Measurements from ENCODE around the gene TMEM267.

Gene TMEM267

DNA sequence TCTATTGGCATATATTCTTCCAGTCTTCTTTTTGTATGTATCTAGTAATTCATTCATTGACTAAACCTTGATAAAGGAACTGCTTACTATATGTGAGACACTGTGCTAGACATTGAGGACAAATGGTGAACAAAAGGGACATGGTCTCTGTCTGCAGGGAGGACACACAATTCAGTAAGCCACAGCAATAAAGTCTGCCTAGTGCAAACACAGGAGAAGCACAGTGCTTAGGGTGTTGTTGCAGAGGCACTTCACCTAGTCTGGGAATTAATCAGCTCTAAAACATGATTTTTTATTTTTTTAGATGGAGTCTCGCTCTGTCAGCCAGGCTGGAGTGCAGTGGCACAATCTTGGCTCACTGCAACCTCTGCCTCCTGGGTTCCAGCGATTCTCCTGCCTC is 65.1 kb downstream of the TMEM267 start:
- TF ChIP-seq PPARA (CRISPR knock-in tag; IDR thresholded peaks at IDR 0.05; ENCODE audit: borderline replicate concordance), result no peak
- no peak for TF ChIP-seq SNAI2 (CRISPR knock-in tag; IDR thresholded peaks at IDR 0.05)
- no peak for TF ChIP-seq GLIS3 (CRISPR knock-in tag; IDR thresholded peaks at IDR 0.05)
- no peak for TF ChIP-seq ZNF70 (CRISPR knock-in tag; IDR thresholded peaks at IDR 0.05)
- no peak for TF ChIP-seq ZNF565 (CRISPR knock-in tag; conservative IDR thresholded peaks at IDR 0.05; ENCODE audit: low read depth)
- no peak for TF ChIP-seq ZNF8 (CRISPR knock-in tag; IDR thresholded peaks at IDR 0.05)
- TF ChIP-seq, protein P1, sequence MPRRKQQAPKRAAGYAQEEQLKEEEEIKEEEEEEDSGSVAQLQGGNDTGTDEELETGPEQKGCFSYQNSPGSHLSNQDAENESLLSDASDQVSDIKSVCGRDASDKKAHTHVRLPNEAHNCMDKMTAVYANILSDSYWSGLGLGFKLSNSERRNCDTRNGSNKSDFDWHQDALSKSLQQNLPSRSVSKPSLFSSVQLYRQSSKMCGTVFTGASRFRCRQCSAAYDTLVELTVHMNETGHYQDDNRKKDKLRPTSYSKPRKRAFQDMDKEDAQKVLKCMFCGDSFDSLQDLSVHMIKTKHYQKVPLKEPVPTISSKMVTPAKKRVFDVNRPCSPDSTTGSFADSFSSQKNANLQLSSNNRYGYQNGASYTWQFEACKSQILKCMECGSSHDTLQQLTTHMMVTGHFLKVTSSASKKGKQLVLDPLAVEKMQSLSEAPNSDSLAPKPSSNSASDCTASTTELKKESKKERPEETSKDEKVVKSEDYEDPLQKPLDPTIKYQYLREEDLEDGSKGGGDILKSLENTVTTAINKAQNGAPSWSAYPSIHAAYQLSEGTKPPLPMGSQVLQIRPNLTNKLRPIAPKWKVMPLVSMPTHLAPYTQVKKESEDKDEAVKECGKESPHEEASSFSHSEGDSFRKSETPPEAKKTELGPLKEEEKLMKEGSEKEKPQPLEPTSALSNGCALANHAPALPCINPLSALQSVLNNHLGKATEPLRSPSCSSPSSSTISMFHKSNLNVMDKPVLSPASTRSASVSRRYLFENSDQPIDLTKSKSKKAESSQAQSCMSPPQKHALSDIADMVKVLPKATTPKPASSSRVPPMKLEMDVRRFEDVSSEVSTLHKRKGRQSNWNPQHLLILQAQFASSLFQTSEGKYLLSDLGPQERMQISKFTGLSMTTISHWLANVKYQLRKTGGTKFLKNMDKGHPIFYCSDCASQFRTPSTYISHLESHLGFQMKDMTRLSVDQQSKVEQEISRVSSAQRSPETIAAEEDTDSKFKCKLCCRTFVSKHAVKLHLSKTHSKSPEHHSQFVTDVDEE (CRISPR knock-in tag; IDR thresholded peaks at IDR 0.05), result no peak
- TF ChIP-seq, protein P2, sequence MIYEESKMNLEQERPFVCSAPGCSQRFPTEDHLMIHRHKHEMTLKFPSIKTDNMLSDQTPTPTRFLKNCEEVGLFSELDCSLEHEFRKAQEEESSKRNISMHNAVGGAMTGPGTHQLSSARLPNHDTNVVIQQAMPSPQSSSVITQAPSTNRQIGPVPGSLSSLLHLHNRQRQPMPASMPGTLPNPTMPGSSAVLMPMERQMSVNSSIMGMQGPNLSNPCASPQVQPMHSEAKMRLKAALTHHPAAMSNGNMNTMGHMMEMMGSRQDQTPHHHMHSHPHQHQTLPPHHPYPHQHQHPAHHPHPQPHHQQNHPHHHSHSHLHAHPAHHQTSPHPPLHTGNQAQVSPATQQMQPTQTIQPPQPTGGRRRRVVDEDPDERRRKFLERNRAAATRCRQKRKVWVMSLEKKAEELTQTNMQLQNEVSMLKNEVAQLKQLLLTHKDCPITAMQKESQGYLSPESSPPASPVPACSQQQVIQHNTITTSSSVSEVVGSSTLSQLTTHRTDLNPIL (CRISPR knock-in tag; IDR thresholded peaks at IDR 0.05; ENCODE audit: low read depth), result no peak
- ATAC-seq, result no peak

DNA sequence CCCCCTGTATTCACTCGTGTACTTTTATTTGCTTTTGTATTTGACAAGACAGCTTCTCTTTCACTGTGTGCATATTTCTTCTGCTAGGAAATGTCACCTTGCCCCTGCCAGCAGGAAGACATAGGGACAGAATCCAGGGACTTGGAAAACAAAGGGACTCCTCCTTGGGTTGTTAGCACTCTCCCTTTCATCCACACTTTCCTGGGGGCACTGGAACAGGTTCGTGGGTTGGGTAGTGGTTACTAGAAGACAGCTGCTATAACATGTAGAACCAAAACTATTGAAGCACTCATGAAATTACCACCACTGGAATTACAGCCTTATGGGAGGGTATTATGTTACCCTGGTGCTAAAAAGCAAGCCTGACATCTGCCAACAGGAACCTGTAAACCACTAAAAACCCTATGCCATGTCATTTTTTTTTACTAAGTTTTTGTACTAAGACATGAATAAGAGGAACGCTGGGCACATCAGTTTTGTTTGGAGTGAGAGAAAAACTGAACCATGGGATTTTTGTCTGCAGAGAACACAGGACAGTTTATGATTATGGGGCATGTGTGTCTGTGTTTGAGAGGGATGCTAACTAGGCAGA is 66.8 kb downstream of the TMEM267 start:
- TF ChIP-seq ESRRG (CRISPR knock-in tag; IDR thresholded peaks at IDR 0.05) (no peak), BACH2 (CRISPR knock-in tag; IDR thresholded peaks at IDR 0.05; ENCODE audit: borderline replicate concordance) (no peak), OSR1 (CRISPR knock-in tag; IDR thresholded peaks at IDR 0.05) (no peak), ARNTL (CRISPR knock-in tag; IDR thresholded peaks at IDR 0.05; ENCODE audit: borderline replicate concordance, low read depth) (no peak), SNAI2 (CRISPR knock-in tag; IDR thresholded peaks at IDR 0.05) (no peak), CSDC2 (CRISPR knock-in tag; IDR thresholded peaks at IDR 0.05) (no peak), ZNF565 (CRISPR knock-in tag; conservative IDR thresholded peaks at IDR 0.05; ENCODE audit: low read depth) (no peak), PPARA (CRISPR knock-in tag; IDR thresholded peaks at IDR 0.05; ENCODE audit: borderline replicate concordance) (no peak), ZFP3 (CRISPR knock-in tag; IDR thresholded peaks at IDR 0.05) (no peak), ISL1 (CRISPR knock-in tag; IDR thresholded peaks at IDR 0.05) (no peak), GLIS3 (CRISPR knock-in tag; IDR thresholded peaks at IDR 0.05) (no peak), ZC3H10 (CRISPR knock-in tag; IDR thresholded peaks at IDR 0.05) (no peak), ZFP30 (CRISPR knock-in tag; IDR thresholded peaks at IDR 0.05) (no peak), ZNF70 (CRISPR knock-in tag; IDR thresholded peaks at IDR 0.05) (no peak)
- TF ChIP-seq, protein P2 (CRISPR knock-in tag; IDR thresholded peaks at IDR 0.05; ENCODE audit: low read depth), result no peak
- no peak for ATAC-seq

DNA sequence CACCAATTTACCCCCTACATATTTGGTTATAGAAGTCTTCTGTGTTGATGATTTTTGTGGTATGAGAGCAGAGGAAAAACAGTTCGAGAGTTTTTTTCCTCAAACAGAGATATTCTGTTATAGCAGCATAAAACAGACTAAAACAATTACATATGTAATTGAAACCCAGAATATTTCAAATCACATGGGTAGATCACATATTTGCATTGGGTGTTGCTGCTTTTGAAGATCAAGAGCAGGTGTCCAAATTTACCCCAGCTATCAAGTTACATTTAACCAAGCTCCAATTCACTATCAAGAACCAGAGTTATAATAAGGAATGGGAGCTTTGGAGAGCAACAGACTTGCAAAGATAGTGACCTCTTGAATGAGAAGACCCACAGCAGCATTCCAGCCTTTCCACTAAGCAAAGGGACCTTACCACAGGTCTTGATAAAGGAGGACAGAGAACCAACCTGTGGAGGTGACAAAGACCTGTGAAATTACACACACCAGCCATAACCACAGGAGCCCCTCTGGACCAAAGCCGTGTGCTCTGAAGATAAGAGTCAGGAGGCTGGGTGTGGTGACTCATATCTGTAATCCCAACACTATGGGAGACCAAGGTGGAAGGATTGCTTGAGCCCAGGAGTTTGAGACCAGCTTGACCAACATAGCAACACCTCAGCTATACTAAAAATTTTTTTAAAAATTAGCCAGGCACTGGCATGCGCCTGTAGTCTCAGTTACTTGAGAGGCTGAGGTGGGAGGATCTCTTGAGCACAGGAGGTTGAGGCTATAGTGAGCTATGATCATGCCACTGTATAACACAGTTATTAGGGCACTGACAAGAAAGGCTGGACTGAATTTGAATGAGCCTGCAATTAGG is 67.5 kb downstream of the TMEM267 start:
- no peak for ATAC-seq
- TF ChIP-seq ZNF70 (CRISPR knock-in tag; IDR thresholded peaks at IDR 0.05), result no peak
- no peak for TF ChIP-seq RARB (CRISPR knock-in tag; IDR thresholded peaks at IDR 0.05)
- TF ChIP-seq, protein P3, sequence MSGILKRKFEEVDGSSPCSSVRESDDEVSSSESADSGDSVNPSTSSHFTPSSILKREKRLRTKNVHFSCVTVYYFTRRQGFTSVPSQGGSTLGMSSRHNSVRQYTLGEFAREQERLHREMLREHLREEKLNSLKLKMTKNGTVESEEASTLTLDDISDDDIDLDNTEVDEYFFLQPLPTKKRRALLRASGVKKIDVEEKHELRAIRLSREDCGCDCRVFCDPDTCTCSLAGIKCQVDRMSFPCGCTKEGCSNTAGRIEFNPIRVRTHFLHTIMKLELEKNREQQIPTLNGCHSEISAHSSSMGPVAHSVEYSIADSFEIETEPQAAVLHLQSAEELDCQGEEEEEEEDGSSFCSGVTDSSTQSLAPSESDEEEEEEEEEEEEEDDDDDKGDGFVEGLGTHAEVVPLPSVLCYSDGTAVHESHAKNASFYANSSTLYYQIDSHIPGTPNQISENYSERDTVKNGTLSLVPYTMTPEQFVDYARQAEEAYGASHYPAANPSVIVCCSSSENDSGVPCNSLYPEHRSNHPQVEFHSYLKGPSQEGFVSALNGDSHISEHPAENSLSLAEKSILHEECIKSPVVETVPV (CRISPR knock-in tag; IDR thresholded peaks at IDR 0.05), result no peak
- no peak for TF ChIP-seq ZC3H10 (CRISPR knock-in tag; IDR thresholded peaks at IDR 0.05)
- TF ChIP-seq ZNF8 (CRISPR knock-in tag; IDR thresholded peaks at IDR 0.05), result no peak
- TF ChIP-seq TCF4 (CRISPR knock-in tag; IDR thresholded peaks at IDR 0.05; ENCODE audit: borderline replicate concordance), result no peak
- TF ChIP-seq BACH2 (CRISPR knock-in tag; IDR thresholded peaks at IDR 0.05; ENCODE audit: borderline replicate concordance), result no peak
- TF ChIP-seq ZFP3 (CRISPR knock-in tag; IDR thresholded peaks at IDR 0.05), result no peak
- TF ChIP-seq, protein P2 (CRISPR knock-in tag; IDR thresholded peaks at IDR 0.05; ENCODE audit: low read depth), result no peak
- no peak for TF ChIP-seq TOX (CRISPR knock-in tag; IDR thresholded peaks at IDR 0.05; ENCODE audit: borderline replicate concordance)
- TF ChIP-seq SNAI2 (CRISPR knock-in tag; IDR thresholded peaks at IDR 0.05), result no peak
- no peak for TF ChIP-seq CSDC2 (CRISPR knock-in tag; IDR thresholded peaks at IDR 0.05)
- TF ChIP-seq OSR1 (CRISPR knock-in tag; IDR thresholded peaks at IDR 0.05), result no peak
- TF ChIP-seq GLIS3 (CRISPR knock-in tag; IDR thresholded peaks at IDR 0.05), result no peak
- no peak for TF ChIP-seq ISL1 (CRISPR knock-in tag; IDR thresholded peaks at IDR 0.05)
- TF ChIP-seq, protein P4, sequence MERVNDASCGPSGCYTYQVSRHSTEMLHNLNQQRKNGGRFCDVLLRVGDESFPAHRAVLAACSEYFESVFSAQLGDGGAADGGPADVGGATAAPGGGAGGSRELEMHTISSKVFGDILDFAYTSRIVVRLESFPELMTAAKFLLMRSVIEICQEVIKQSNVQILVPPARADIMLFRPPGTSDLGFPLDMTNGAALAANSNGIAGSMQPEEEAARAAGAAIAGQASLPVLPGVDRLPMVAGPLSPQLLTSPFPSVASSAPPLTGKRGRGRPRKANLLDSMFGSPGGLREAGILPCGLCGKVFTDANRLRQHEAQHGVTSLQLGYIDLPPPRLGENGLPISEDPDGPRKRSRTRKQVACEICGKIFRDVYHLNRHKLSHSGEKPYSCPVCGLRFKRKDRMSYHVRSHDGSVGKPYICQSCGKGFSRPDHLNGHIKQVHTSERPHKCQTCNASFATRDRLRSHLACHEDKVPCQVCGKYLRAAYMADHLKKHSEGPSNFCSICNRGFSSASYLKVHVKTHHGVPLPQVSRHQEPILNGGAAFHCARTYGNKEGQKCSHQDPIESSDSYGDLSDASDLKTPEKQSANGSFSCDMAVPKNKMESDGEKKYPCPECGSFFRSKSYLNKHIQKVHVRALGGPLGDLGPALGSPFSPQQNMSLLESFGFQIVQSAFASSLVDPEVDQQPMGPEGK (CRISPR knock-in tag; IDR thresholded peaks at IDR 0.05; ENCODE audit: borderline replicate concordance), result no peak
